ENCODE results near the gene TRIM28. TPM values are rescaled to one million over a fixed set of nuclear protein-coding genes. Genes with fewer than 3 reads are reported as not detected.
A peak's percentile ranks its signal among the peaks of the same experiment; 100 is the strongest.

The TRIM28 gene
- total RNA-seq, 6 donors from 2014 or later, result 197 to 283 (median 213) TPM

- no peaks in the 10 kb centered on the region for H3K9me3 ChIP-seq
- 71 to 78% methylated on average over 5 to 10 of the region's 10 CpGs for WGBS, 2 donors
- DNase-seq (no peak), ATAC-seq (ENCODE audit: low FRiP score in 2 of 2) (no peak)
- H3K27ac ChIP-seq, result peak overlapping the region; percentile 54 to 79 (median 69)
- H3K36me3 ChIP-seq, result peaks cover 7 to 38% (median 16%) of the 10 kb centered on the region in 4 donors
- peak overlapping the region in 2 of 4 donors; percentile 51 to 52 for H3K4me3 ChIP-seq
- H3K4me1 ChIP-seq, result peaks cover 25 to 49% (median 37%) of the 10 kb centered on the region in 4 donors
- no peaks in the 10 kb centered on the region for H3K27me3 ChIP-seq
- no peak for TF ChIP-seq EP300 (IDR thresholded peaks at IDR 0.05)
- no peak for TF ChIP-seq POLR2A (IDR thresholded peaks at IDR 0.05)
- TF ChIP-seq POLR2AphosphoS5 (IDR thresholded peaks at IDR 0.05), result no peak
- no peak for TF ChIP-seq CTCF (IDR thresholded peaks at IDR 0.05)
Observed at GRCh38 chr19:58513213-58513693, 30.6 kb upstream of the TRIM28 start.

GRCh38 chr19:58513694-58514563, 29.9 kb upstream of the TRIM28 start:
- peak in 1 of 4 donors; percentile 64 for TF ChIP-seq POLR2A (IDR thresholded peaks at IDR 0.05)
- TF ChIP-seq EP300 (IDR thresholded peaks at IDR 0.05), result no peak
- peak in 1 of 2 donors; percentile 75 for TF ChIP-seq POLR2AphosphoS5 (IDR thresholded peaks at IDR 0.05)
- peak; percentile 82 to 99 (median 98) for TF ChIP-seq CTCF (IDR thresholded peaks at IDR 0.05)
- DNase-seq (peak; percentile 92 to 99), ATAC-seq (ENCODE audit: low FRiP score in 2 of 2) (peak; percentile 92 to 95)
- Histone ChIP-seq H3K4me3 (peak overlapping the region in 3 of 4 donors; percentile 41 to 52 (median 51)), H3K36me3 (peaks cover 7 to 37% (median 16%) of the 10 kb centered on the region in 4 donors), H3K27me3 (no peaks in the 10 kb centered on the region), H3K4me1 (peaks cover 31 to 55% (median 43%) of the 10 kb centered on the region in 4 donors), H3K27ac (peak overlapping the region; percentile 54 to 79 (median 69)), H3K9me3 (no peaks in the 10 kb centered on the region)
- 21 to 23% methylated on average over 12 to 23 of the region's 66 CpGs for WGBS, 2 donors

DNA sequence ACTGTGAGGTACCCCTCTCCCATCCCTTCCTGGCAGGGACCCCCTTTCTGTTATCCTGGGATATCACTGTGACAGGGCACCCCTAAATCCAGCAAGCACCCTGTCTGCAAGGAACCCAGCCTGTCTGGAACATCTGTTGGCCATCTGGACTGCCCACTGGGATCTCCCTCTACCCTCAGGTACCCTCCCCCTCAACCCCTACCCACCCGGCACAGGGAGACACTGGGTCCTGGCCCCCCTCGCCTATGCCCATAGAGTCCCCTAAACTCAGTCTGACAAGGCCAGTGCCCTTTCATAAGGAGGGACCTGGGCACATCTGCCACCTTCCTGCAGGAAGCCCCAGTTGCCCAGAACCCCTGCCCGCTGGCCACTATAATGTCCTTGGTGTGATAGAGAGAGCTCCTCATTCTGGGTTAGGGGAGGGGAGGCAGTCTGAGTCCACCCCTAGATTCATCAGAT, 29.3 kb upstream of the TRIM28 start:
- Histone ChIP-seq H3K4me3 (peak overlapping the region in 3 of 4 donors; percentile 41 to 52 (median 51)), H3K36me3 (peaks cover 7 to 32% (median 16%) of the 10 kb centered on the region in 4 donors), H3K4me1 (peaks cover 31 to 58% (median 43%) of the 10 kb centered on the region in 4 donors), H3K9me3 (no peaks in the 10 kb centered on the region), H3K27me3 (no peaks in the 10 kb centered on the region), H3K27ac (peak overlapping the region; percentile 54 to 79 (median 69))
- no peak for TF ChIP-seq EP300 (IDR thresholded peaks at IDR 0.05)
- TF ChIP-seq POLR2AphosphoS5 (IDR thresholded peaks at IDR 0.05), result no peak
- no peak for TF ChIP-seq CTCF (IDR thresholded peaks at IDR 0.05)
- TF ChIP-seq POLR2A (IDR thresholded peaks at IDR 0.05), result no peak
- ATAC-seq (ENCODE audit: low FRiP score in 2 of 2) (no peak), DNase-seq (no peak)
- 64 to 86% methylated on average over 3 of the region's 3 CpGs for WGBS, 2 donors

DNA sequence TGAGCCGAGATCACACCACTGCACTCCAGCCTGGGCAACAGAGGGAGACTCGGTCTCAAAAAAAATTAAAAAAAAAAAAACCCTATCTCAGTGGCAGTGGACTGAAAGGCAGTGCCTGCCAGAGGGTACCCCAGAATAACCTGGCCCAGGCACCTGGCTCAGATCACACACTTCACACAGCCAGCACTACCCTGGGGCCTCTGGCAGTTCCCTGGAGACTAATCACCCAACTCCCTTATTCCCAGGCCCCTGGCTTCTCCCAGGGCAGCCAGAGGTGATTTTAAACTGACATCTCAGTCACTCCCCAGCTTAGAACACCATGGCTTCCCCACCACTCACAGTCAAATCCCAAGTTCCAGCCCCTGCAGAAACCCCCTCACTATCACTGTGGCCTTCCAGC, 28.6 kb upstream of the TRIM28 start:
- peaks cover 34 to 60% (median 44%) of the 10 kb centered on the region in 4 donors for H3K4me1 ChIP-seq
- no peak for DNase-seq
- WGBS, 2 donors, result 85 to 96% methylated on average over 2 of the region's 2 CpGs

DNA sequence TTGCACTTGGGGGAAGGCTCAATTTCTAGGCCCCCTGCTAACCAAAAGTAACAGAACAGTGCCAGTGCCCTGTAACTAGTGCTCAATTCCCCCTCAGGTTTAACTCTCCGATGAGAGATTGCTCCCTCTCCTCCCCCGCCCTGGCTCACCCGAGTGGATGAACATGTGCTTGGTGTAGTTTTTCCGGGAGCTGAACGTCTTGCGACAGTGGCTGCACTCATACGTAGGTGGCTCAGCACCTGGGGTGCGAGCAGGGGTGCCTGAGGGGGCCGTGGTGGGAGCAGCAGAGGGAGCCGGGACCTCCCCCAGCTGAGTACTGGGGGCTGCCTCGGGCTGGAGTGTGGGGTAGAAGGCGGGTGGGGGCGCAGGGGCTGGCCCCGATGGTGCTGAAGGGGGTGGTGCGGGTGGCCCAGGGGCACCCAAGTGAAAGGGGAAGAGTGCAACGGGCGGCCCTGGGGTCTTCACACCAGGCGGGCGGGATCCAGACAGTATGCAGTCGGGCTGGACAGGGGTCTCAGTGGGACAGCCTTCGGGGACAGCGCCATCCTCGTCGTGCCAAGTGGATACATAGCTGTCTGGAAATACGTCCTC, 27.5 kb upstream of the TRIM28 start:
- DNase-seq (peak in 1 of 2 donors; percentile 77), ATAC-seq (ENCODE audit: low FRiP score in 2 of 2) (no peak)
- Histone ChIP-seq H3K27ac (no peak overlapping the region), H3K27me3 (no peaks in the 10 kb centered on the region), H3K4me3 (no peak overlapping the region), H3K9me3 (no peaks in the 10 kb centered on the region), H3K4me1 (peaks cover 39 to 66% (median 47%) of the 10 kb centered on the region in 4 donors), H3K36me3 (peaks cover 7 to 32% (median 16%) of the 10 kb centered on the region in 4 donors)
- TF ChIP-seq POLR2A (IDR thresholded peaks at IDR 0.05), result no peak
- TF ChIP-seq EP300 (IDR thresholded peaks at IDR 0.05), result no peak
- TF ChIP-seq CTCF (IDR thresholded peaks at IDR 0.05), result no peak
- TF ChIP-seq POLR2AphosphoS5 (IDR thresholded peaks at IDR 0.05), result no peak
- 87 to 90% methylated on average over 24 to 25 of the region's 25 CpGs for WGBS, 2 donors

More for the DNA sequence above, 28.6 kb upstream of the TRIM28 start:
- no peak overlapping the region for H3K27ac ChIP-seq
- H3K9me3 ChIP-seq, result no peaks in the 10 kb centered on the region
- ATAC-seq (ENCODE audit: low FRiP score in 2 of 2), result no peak
- TF ChIP-seq EP300 (IDR thresholded peaks at IDR 0.05), result no peak
- no peak for TF ChIP-seq POLR2AphosphoS5 (IDR thresholded peaks at IDR 0.05)
- TF ChIP-seq POLR2A (IDR thresholded peaks at IDR 0.05), result no peak
- H3K27me3 ChIP-seq, result no peaks in the 10 kb centered on the region
- H3K4me3 ChIP-seq, result no peak overlapping the region
- peaks cover 7 to 32% (median 16%) of the 10 kb centered on the region in 4 donors for H3K36me3 ChIP-seq
